A549 (cell line): ENCODE data around the gene PALLD. TPM values are rescaled to one million over a fixed set of nuclear protein-coding genes. Genes with fewer than 3 reads are reported as not detected.

Experiments used
- ATAC-seq, 2 experiments: fragments of 200-7000 bp in 1 of 2; fragments of >200 bp in 1 of 2; cut with Nextera tagmentation in 1 of 2; cut with Tn5 transposase in 1 of 2; 3 replicates each; pipeline versions ENCODE4 v1.8.0 to v1.9.1; 2018 to 2020; ENCODE audit warnings: mild to moderate bottlenecking in 1 of 2, moderate library complexity in 1 of 2
- CTCF ChIA-PET: fragments of 300-600 bp; sonication (Branson Sonifier 250); formaldehyde crosslinking; extraction: SDS; loops from one replicate; lab custom pipeline; 2021; ENCODE audit warnings: antibody characterized with exemption, inconsistent platforms; lab: Yijun Ruan, JAX
- POLR2A ChIA-PET: fragments of 350-600 bp; formaldehyde crosslinking; extraction: SDS; loops from one replicate; lab custom pipeline; 2021; ENCODE audit warnings: antibody characterized with exemption, inconsistent platforms; lab: Yijun Ruan, JAX
- DNase-seq, 2 experiments: peaks; one replicate each; pipeline versions ENCODE4 v3.0.0 to v3.0.0-alpha.2; 2011 to 2016; ENCODE audit warnings: low read depth in 1 of 2, low spot score in 1 of 2
- FAIRE-seq: peaks from 2 replicates; lab custom pipeline; 2011; peaks lifted over from hg19 to GRCh38; lab: Jason Lieb, UNC
- H3K27ac ChIP-seq, 2 experiments: fragments of >200 bp; sonication (Bioruptor Twin); formaldehyde crosslinking; 3 replicates each; pipeline ENCODE4 v1.5.1; 2016 to 2017
- H3K4me1 ChIP-seq: fragments of >200 bp; sonication (Bioruptor Twin); formaldehyde crosslinking; 3 replicates; pipeline ENCODE4 v1.6.1; 2016
- H3K4me2 ChIP-seq: fragments of >200 bp; sonication (Bioruptor Twin); formaldehyde crosslinking; 3 replicates; pipeline ENCODE4 v1.6.1; 2016
- H3K4me3 ChIP-seq: fragments of >200 bp; sonication (Bioruptor Twin); formaldehyde crosslinking; 3 replicates; pipeline ENCODE4 v1.5.1; 2016
- H3K9me3 ChIP-seq: fragments of >200 bp; sonication (Bioruptor Twin); formaldehyde crosslinking; 3 replicates; pipeline ENCODE4 v1.6.1; 2016
- CEBPB ChIP-seq, 2 experiments: fragments of >200 bp in 1 of 2; sonication (Bioruptor Twin) in 1 of 2; formaldehyde crosslinking in 1 of 2; IDR thresholded peaks; 2 replicates each; pipeline ENCODE4 v1.6.1; 2012 to 2016
- EHF ChIP-seq: fragments of 250-450 bp; sonication (Bioruptor Pico); IDR thresholded peaks from 2 replicates; pipeline ENCODE4 v1.5.0; 2020; ENCODE audit warnings: mild to moderate bottlenecking
- FOSL2 ChIP-seq, 2 experiments: fragments of 450-650 bp in 1 of 2; fragments of >200 bp in 1 of 2; sonication (Bioruptor Twin) in 1 of 2; formaldehyde crosslinking; IDR thresholded peaks; 2 replicates each; pipeline versions ENCODE4 v1.5.0 to v1.6.1; 2016 to 2020; ENCODE audit warnings: mild to moderate bottlenecking in 1 of 2, moderate library complexity in 1 of 2
- GATA3 ChIP-seq: IDR thresholded peaks from 2 replicates; pipeline ENCODE4 v1.6.1; 2012; ENCODE audit warnings: borderline replicate concordance
- HDAC2 ChIP-seq: fragments of 200-600 bp; sonication (generic); IDR thresholded peaks from 2 replicates; pipeline ENCODE4 v1.6.1; 2016
- HOXB5 ChIP-seq: fragments of 250-450 bp; sonication (Bioruptor Pico); IDR thresholded peaks from 2 replicates; pipeline ENCODE4 v1.5.0; 2020; ENCODE audit warnings: mild to moderate bottlenecking, moderate library complexity
- JUN ChIP-seq, 2 experiments: fragments of >200 bp; sonication (Bioruptor Twin); formaldehyde crosslinking; IDR thresholded peaks; 2 replicates in 1 of 2; 3 replicates in 1 of 2; pipeline ENCODE4 v1.6.1; 2016 to 2017
- JUNB ChIP-seq: fragments of >200 bp; sonication (Bioruptor Twin); formaldehyde crosslinking; IDR thresholded peaks from 2 replicates; pipeline ENCODE4 v1.6.1; 2016
- KDM1A ChIP-seq: fragments of 200-600 bp; sonication (generic); IDR thresholded peaks from 2 replicates; pipeline ENCODE4 v1.6.1; 2016; ENCODE audit warnings: low read depth, mild to moderate bottlenecking
- MAZ ChIP-seq: fragments of 150-350 bp; IDR thresholded peaks from 2 replicates; pipeline ENCODE4 v1.6.1; 2014; ENCODE audit warnings: antibody characterized with exemption, low read depth, low read length, borderline replicate concordance
- NFE2L2 ChIP-seq: fragments of 150-350 bp; conservative IDR thresholded peaks from 2 replicates; pipeline ENCODE4 v1.6.1; 2014; ENCODE audit warnings: low read length
- PHF8 ChIP-seq: fragments of 200-600 bp; sonication (generic); IDR thresholded peaks from 2 replicates; pipeline ENCODE4 v1.6.1; 2016; ENCODE audit warnings: low read depth, mild to moderate bottlenecking, antibody characterized with exemption, moderate library complexity, borderline replicate concordance
- TP53 ChIP-seq: fragments of 250-450 bp; sonication (Bioruptor Pico); IDR thresholded peaks from 2 replicates; pipeline ENCODE4 v1.5.0; 2021; ENCODE audit warnings: mild to moderate bottlenecking, moderate library complexity
- ZC3H11A ChIP-seq: fragments of 450-650 bp; IDR thresholded peaks from 2 replicates; pipeline ENCODE4 v1.6.1; 2014; ENCODE audit warnings: antibody characterized with exemption, mild to moderate bottlenecking
- ZNF302 ChIP-seq: fragments of 250-450 bp; sonication (Bioruptor Pico); IDR thresholded peaks from 2 replicates; pipeline ENCODE4 v1.9.0; 2021; ENCODE audit warnings: inconsistent platforms, mild to moderate bottlenecking, moderate library complexity
- WGBS: methylation state at CpG from one replicate; pipeline ENCODE4 v1.1.6; 2017; ENCODE audit errors: missing lambda C conversion rate; 5-methylcytosine and 5-hydroxymethylcytosine counted together
- polyA plus RNA-seq, 4 experiments: library from polyadenylated mRNA; depleted of rRNA in 3 of 4; stranded (reverse); fragments of >200 nt; fragmentation: RNase III in 1 of 4; extraction: RNeasy Plus Mini Kit Qiagen cat#74134 plus additional on column Dnase treatment in 1 of 4; gene quantifications; 2 replicates in 3 of 4; 3 replicates in 1 of 4; pipeline ENCODE4 v1.2.3, GENCODE V29; 2011 to 2017
- TF ChIP-seq, protein P1 (sequence below): fragments of 250-450 bp; sonication (Bioruptor Pico); IDR thresholded peaks from 2 replicates; pipeline ENCODE4 v1.5.0; 2021; ENCODE audit warnings: mild to moderate bottlenecking, moderate library complexity, borderline replicate concordance
- TF ChIP-seq, protein P2 (sequence below): IDR thresholded peaks from 2 replicates; pipeline ENCODE4 v1.6.1; 2012
- TF ChIP-seq, protein P3 (sequence below): fragments of >200 bp; sonication (Bioruptor Twin); formaldehyde crosslinking; IDR thresholded peaks from 2 replicates; pipeline ENCODE4 v1.6.1; 2016

Gene PALLD
- polyA plus RNA-seq, 2 of the 4 experiments (the other 2 are of a cell fraction), result 88.8 to 113 TPM

DNA sequence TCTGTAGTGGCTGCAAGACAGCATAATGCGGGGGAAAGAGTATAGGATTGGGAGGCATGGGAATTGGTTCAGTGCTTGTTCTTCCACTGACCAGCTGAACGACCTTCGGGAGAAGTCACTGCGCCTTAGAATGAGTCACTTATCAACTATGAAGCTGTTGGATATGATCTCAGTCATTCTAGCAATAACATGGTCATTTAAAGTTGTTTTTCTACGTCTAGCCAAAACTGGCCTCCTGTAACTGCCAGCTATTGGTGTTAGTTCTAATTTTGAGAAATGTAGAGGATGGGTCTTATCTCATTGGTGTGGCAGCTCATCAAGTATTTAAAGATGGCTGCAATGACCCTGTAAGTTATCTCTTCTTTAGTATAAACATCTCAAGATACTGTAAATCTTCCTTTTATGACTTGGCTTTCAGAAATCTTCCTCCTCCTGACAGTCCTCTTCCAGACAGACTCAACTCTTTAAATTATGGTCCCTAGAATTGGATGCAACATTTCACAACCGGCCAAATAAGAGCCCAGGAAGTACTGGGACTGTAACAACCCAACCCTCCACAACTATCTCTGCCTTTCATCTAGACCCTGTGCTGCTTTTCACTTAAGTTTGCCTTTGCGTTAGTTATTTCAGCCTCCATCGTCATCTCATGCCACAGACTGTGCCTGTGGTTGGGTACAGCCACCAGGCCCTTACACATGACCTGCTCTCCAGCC lies 269.9 kb downstream of the PALLD start:
- H3K4me1 ChIP-seq, result peaks cover 47% of the 10 kb centered on the region
- POLR2A ChIA-PET, result interaction anchor here (0.6 kb wide), 1 partner anchor 243 kb away, joined by 4 read pairs; the partner anchor contains the start of gene CBR4
- no peak overlapping the region for H3K4me3 ChIP-seq
- CTCF ChIA-PET, result no interaction called here
- no peak for TF ChIP-seq JUNB
- no peak for TF ChIP-seq TP53 (CRISPR knock-in tag)
- TF ChIP-seq MAZ, result no peak
- no peak for TF ChIP-seq HDAC2
- no peak for TF ChIP-seq CEBPB (IDR thresholded peaks at IDR 0.05)
- no peak for TF ChIP-seq GATA3
- no peak for TF ChIP-seq KDM1A
- TF ChIP-seq EHF (CRISPR knock-in tag), result no peak
- TF ChIP-seq ZNF302 (CRISPR knock-in tag), result no peak
- no peak for TF ChIP-seq JUN (IDR thresholded peaks at IDR 0.05)
- TF ChIP-seq ZC3H11A, result no peak
- TF ChIP-seq, protein P1, sequence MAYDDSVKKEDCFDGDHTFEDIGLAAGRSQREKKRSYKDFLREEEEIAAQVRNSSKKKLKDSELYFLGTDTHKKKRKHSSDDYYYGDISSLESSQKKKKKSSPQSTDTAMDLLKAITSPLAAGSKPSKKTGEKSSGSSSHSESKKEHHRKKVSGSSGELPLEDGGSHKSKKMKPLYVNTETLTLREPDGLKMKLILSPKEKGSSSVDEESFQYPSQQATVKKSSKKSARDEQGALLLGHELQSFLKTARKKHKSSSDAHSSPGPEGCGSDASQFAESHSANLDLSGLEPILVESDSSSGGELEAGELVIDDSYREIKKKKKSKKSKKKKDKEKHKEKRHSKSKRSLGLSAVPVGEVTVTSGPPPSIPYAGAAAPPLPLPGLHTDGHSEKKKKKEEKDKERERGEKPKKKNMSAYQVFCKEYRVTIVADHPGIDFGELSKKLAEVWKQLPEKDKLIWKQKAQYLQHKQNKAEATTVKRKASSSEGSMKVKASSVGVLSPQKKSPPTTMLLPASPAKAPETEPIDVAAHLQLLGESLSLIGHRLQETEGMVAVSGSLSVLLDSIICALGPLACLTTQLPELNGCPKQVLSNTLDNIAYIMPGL (CRISPR knock-in tag), result no peak
- TF ChIP-seq NFE2L2, result no peak
- no peak for TF ChIP-seq HOXB5
- TF ChIP-seq PHF8, result no peak
- FAIRE-seq, result no peak
- DNase-seq, result no peak
- peak overlapping the region; percentile 33 to 60; a peak in 4 of 6 replicates for H3K27ac ChIP-seq
- peak in 1 of 2 experiments; percentile 46; a peak in 4 of 6 replicates for ATAC-seq
- H3K9me3 ChIP-seq, result no peaks in the 10 kb centered on the region
- 78% methylated on average over 8 of the region's 8 CpGs for WGBS
- H3K4me2 ChIP-seq, result peak overlapping the region; percentile 39

DNA sequence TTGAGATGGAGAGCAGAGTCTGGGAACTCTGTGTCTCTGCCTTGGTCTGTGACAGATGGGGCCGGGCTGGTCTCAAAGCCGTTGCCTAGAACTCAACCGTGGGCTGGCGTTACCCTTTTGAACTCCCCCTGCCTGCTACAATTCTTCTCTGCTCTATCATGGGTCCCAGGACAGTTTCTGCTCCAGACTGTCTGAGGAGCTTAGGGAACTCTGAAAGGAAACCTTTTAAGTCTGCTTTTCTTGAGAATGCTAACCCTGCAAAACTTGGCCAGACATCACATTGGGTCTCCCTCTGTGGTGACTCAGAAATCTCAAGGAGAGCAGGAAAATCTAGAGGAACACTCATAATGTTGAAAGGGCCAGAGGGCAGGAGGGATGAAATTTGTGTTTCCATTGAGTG lies 272.6 kb downstream of the PALLD start:
- POLR2A ChIA-PET, result no interaction called here
- 89% methylated on average over 4 of the region's 4 CpGs for WGBS
- ATAC-seq (peak in 1 of 2 experiments; percentile 69; a peak in 3 of 6 replicates), FAIRE-seq (no peak), DNase-seq (peak in 1 of 2 experiments; percentile 24)
- H3K4me2 ChIP-seq, result peak overlapping the region; percentile 16; the same call in 1 of the 3 replicates
- TF ChIP-seq FOSL2 (IDR thresholded peaks at IDR 0.05) (peak; percentile 17; the same call in 1 of the 2 replicates), FOSL2 (CRISPR knock-in tag; IDR thresholded peaks at IDR 0.05) (no peak)
- TF ChIP-seq, protein P2, sequence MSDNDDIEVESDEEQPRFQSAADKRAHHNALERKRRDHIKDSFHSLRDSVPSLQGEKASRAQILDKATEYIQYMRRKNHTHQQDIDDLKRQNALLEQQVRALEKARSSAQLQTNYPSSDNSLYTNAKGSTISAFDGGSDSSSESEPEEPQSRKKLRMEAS, result no peak
- TF ChIP-seq, protein P3, sequence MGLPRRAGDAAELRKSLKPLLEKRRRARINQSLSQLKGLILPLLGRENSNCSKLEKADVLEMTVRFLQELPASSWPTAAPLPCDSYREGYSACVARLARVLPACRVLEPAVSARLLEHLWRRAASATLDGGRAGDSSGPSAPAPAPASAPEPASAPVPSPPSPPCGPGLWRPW, result no peak
- no peak overlapping the region for H3K4me3 ChIP-seq
- H3K27ac ChIP-seq, result peak overlapping the region; percentile 32 to 68; a peak in 4 of 6 replicates
- H3K4me1 ChIP-seq, result peaks cover 47% of the 10 kb centered on the region
- CTCF ChIA-PET, result interaction anchor here (0.8 to 1.0 kb wide), 4 partner anchors 9 to 616 kb away, joined by 3 read pairs; no protein-coding TSS in a partner anchor
- no peaks in the 10 kb centered on the region for H3K9me3 ChIP-seq

DNA sequence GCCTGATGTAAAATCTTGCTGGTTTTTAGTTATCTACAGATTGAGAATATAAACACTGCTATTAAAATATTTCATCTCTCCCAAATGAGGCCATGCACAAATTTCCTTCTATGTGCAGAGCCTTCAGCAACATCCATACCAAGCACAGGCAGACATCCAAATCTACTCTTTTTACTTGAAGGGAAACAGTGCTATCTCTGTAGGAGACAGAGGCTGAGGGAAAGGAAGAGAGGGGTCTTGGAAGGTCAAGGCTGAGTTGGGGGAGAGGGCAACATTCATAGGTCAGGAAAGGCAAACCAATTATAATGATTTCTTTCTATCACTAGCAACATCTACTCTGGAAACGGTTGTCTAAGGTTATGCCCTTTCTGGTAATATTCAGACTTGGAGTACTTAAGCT lies 273.0 kb downstream of the PALLD start:
- peak overlapping the region; percentile 6; the same call in 2 of the 3 replicates for H3K4me2 ChIP-seq
- FAIRE-seq, result no peak
- no peak for ATAC-seq
- 74% methylated on average over 1 of the region's 1 CpG for WGBS
- no peak for DNase-seq
- no peaks in the 10 kb centered on the region for H3K9me3 ChIP-seq
- peaks cover 47% of the 10 kb centered on the region for H3K4me1 ChIP-seq
- no peak overlapping the region for H3K4me3 ChIP-seq
- H3K27ac ChIP-seq, result peak overlapping the region; percentile 25 to 68; a peak in 4 of 6 replicates
- ChIA-PET CTCF (interaction anchor here (0.9 to 1.0 kb wide), 2 partner anchors 14 to 616 kb away, joined by 3 read pairs; no protein-coding TSS in a partner anchor), POLR2A (no interaction called here)
- TF ChIP-seq, protein P3, result no peak
- TF ChIP-seq FOSL2 (IDR thresholded peaks at IDR 0.05), result 0 out of 2 replicates have a peak, but pooled peaks have one; percentile 1
- no peak for TF ChIP-seq FOSL2 (CRISPR knock-in tag; IDR thresholded peaks at IDR 0.05)
